ENCODE results near the gene FAM184B. TPM values are rescaled to one million over a fixed set of nuclear protein-coding genes. Genes with fewer than 3 reads are reported as not detected.

Gene FAM184B
- total RNA-seq, 1 donor from 2014 or later, result not detected

DNA sequence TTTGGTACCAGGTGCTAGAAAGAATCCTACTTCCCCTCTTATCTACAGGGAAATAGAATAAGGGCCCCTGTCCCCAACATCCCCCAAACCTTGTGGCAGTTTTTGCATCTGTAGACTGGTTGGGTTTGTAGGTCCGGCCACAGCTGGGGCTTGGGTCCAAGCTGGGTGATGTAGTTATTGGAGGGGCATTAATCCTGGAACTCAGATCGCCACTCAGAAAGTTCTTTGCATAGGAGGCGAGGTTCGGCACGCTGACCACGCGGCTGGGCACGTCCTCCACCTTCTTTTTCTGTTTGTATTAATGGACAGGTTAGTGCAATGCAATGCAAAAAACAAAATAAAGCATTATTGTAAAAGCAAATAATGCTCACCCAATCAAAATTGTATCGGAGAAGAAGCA lies 147.8 kb downstream of the FAM184B start:
- no peaks in the 10 kb centered on the region for H3K27me3 ChIP-seq
- intact Hi-C loops (cut with DNase I), result no loop called here
- peaks cover 41 to 52% of the 10 kb centered on the region in 2 donors for H3K36me3 ChIP-seq
- TF ChIP-seq, protein P1, sequence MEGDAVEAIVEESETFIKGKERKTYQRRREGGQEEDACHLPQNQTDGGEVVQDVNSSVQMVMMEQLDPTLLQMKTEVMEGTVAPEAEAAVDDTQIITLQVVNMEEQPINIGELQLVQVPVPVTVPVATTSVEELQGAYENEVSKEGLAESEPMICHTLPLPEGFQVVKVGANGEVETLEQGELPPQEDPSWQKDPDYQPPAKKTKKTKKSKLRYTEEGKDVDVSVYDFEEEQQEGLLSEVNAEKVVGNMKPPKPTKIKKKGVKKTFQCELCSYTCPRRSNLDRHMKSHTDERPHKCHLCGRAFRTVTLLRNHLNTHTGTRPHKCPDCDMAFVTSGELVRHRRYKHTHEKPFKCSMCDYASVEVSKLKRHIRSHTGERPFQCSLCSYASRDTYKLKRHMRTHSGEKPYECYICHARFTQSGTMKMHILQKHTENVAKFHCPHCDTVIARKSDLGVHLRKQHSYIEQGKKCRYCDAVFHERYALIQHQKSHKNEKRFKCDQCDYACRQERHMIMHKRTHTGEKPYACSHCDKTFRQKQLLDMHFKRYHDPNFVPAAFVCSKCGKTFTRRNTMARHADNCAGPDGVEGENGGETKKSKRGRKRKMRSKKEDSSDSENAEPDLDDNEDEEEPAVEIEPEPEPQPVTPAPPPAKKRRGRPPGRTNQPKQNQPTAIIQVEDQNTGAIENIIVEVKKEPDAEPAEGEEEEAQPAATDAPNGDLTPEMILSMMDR (IDR thresholded peaks at IDR 0.05), result no peak
- H3K4me3 ChIP-seq, result no peak overlapping the region
- no peak for DNase-seq (ENCODE audit: low spot score in 2 of 2)
- no peaks in the 10 kb centered on the region for H3K4me1 ChIP-seq
- no peak overlapping the region for H3K27ac ChIP-seq
- H3K9me3 ChIP-seq, result no peaks in the 10 kb centered on the region

DNA sequence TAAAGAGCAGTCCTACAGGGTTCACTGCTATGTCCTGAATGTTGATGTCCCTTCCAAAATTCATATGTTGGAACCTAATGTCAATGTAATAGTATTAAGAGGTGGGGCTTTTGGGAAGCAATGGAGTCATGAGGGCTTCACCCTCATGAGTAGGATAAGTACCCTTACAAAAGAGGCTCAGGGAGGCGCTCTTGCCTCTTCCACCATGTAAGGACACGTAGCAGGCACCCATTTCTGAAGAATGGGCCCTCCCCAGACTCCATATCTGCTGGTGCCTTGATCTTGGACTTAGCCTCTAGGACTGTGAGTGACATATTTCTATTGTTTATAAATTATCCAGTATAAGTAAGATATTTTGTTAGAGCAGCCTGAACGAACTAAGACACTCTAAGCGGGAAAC lies 151.2 kb downstream of the FAM184B start:
- TF ChIP-seq, protein P1 (IDR thresholded peaks at IDR 0.05), result no peak
- Histone ChIP-seq H3K9me3 (no peaks in the 10 kb centered on the region), H3K36me3 (peaks cover 66 to 84% of the 10 kb centered on the region in 2 donors), H3K4me3 (no peak overlapping the region), H3K27ac (no peak overlapping the region), H3K4me1 (no peaks in the 10 kb centered on the region), H3K27me3 (no peaks in the 10 kb centered on the region)
- intact Hi-C loops (cut with DNase I), result no loop called here
- DNase-seq (ENCODE audit: low spot score in 2 of 2), result no peak

- peak in 1 of 2 donors; percentile 1 for DNase-seq (ENCODE audit: low spot score in 2 of 2)
- intact Hi-C loops (cut with DNase I), result no loop called here
- H3K27me3 ChIP-seq, result no peaks in the 10 kb centered on the region
- peaks cover 84 to 93% of the 10 kb centered on the region in 2 donors for H3K36me3 ChIP-seq
- H3K4me1 ChIP-seq, result no peaks in the 10 kb centered on the region
- H3K9me3 ChIP-seq, result no peaks in the 10 kb centered on the region
- no peak overlapping the region for H3K27ac ChIP-seq
- TF ChIP-seq, protein P1 (IDR thresholded peaks at IDR 0.05), result no peak
- no peak overlapping the region for H3K4me3 ChIP-seq
Measured at GRCh38 chr4:17624821-17625220, 156.6 kb downstream of the FAM184B start.

GRCh38 chr4:17623451-17624001 lies 157.9 kb downstream of the FAM184B start:
- H3K36me3 ChIP-seq, result peaks cover 81 to 92% of the 10 kb centered on the region in 2 donors

GRCh38 chr4:17619416-17620105 lies 161.9 kb downstream of the FAM184B start:
- peaks cover 4 to 21% of the 10 kb centered on the region in 2 donors for H3K4me1 ChIP-seq
- H3K4me3 ChIP-seq, result no peak overlapping the region
- no peak for DNase-seq (ENCODE audit: low spot score in 2 of 2)
- no peaks in the 10 kb centered on the region for H3K27me3 ChIP-seq
- intact Hi-C loops (cut with DNase I), result no loop called here
- TF ChIP-seq, protein P1 (IDR thresholded peaks at IDR 0.05), result no peak
- H3K27ac ChIP-seq, result no peak overlapping the region
- peaks cover 49 to 59% of the 10 kb centered on the region in 2 donors for H3K36me3 ChIP-seq
- H3K9me3 ChIP-seq, result no peaks in the 10 kb centered on the region

More at GRCh38 chr4:17623451-17624001, 157.9 kb downstream of the FAM184B start:
- intact Hi-C loops (cut with DNase I), result no loop called here
- Histone ChIP-seq H3K27me3 (no peaks in the 10 kb centered on the region), H3K9me3 (no peaks in the 10 kb centered on the region), H3K27ac (no peak overlapping the region), H3K4me3 (no peak overlapping the region), H3K4me1 (peaks cover 0 to 3% of the 10 kb centered on the region in 2 donors)
- peak in 1 of 2 donors; percentile 56 for DNase-seq (ENCODE audit: low spot score in 2 of 2)
- TF ChIP-seq, protein P1 (IDR thresholded peaks at IDR 0.05), result no peak

Measured in ascending aorta (tissue), 2 donors.